Amniotic stem cell (primary cell): Measurements from ENCODE around the gene CYREN.
"Not testable (repeated sequence)": the region's sequence is repeated elsewhere in the genome, so short reads cannot be mapped to it uniquely, and the experiment has no call there.

Experiments
- DNase-seq: peaks from one replicate; lab custom pipeline; 2025; lab: John Stamatoyannopoulos, UW

Gene CYREN

DNA sequence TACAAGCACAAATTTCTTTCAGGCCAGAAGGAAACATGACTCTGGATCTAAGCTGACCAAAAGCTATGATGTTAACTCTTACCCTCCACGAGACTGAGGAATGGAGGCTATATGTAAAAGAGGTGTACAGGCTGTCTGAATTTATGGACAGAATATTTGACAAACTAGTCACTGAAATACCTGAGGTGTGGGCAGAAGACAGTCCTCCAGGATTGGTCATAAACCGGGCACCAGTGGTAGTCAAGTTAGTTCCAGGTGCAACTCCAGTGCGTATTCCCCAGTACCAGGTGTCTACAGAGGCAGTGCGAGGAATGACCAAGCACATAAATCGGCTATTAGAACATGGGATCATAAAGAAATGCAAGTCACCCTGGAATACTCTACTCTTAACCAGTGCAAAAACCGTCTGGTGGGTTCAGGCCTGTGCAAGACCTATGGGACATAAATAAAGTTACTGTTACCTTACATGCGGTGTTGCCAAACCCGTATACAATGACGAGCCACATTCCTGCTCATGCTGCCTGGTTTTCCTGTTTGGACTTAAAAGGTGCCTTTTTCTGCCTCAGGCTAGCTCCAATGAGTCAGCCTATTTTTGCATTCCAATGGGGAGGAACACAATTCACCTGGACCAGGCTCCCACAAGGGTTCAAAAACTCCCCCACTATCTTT, 6.7 kb upstream of the CYREN start:
- no peak for DNase-seq

DNA sequence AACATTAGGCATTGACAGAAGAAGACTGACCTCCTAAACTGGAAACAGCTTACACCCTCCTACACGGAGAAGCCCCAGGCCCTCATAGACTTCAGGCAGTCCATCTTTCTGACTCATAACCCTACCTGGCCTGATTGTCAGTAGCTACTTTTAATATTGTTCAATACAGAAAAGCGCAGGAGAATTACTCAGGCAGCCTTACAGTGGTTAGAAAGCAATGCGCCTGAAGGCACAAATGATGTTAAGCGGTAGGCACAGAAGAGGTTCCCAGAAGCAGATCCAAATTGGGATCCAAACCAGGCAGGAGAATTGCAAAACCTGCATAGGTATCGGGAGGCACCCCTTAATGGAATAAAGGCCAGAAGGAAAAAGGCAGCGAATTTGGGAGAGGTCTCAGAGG, 5.4 kb upstream of the CYREN start:
- DNase-seq = no peak

DNA sequence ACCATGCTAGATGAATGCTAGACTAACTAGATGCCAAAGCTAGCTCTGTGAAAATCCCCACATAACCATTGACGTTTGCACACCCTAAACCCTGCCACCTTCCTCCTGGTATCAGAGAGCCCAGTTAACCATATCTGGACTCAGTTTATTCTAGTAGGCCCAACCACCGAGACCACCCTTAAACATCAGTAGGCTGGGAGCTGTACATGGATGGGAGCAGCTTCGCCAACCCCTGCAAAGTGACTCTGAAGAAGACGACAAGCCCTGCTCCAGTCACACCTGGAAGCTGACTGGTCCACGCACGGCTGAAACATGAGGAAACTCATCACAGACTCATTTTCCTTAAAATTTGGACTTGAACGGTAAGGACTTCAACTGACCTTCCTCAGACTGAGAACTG, 4.4 kb upstream of the CYREN start:
- DNase-seq = no peak

DNA sequence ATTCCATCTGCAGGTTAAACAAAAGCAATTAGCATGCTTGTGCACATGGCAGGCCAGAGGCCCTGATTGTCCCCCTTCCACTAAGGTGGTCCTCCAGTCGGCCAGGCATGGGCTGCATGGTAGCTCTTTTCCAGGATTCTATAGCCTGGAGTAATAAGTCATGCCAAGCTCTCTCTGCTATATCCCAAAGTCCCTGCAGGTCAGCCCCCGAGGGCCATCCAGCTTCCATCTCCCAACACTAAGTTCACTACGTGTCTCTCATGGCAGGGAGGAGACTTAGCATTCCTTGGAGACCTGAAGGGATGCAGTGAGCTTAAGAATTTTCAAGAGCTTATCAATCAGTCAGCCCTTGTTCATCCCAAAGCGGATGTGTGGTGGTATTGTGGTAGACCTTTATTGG, 3.4 kb upstream of the CYREN start:
- DNase-seq = not testable (repeated sequence)

- not testable (repeated sequence) for DNase-seq
Measured at GRCh38 chr7:135171581-135172291, 1.2 kb upstream of the CYREN start.

DNA sequence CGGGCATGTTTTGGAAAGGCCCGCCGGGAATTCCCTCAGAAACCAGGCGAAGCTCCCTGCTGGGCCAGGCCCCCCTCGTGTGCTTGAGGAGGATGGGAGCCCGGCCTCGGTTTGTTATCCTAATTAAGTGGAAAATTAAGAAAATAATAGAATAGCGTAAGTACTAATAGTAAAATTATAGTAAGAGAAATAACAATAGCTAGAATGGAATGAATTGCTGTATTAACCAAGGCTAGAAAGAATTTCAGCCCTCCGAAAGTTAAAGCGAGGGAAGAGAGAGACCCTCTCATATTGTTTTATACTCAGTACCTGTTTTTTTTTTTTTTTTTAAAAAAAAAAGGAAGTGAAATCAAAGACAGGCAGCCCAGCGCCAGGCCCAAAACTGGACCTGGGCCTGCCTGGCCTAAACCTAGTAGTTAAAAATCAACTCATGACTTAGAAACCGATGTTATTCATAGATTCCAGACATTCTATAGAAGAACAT, 533 bp upstream of the CYREN start:
- DNase-seq = not testable (repeated sequence)

DNA sequence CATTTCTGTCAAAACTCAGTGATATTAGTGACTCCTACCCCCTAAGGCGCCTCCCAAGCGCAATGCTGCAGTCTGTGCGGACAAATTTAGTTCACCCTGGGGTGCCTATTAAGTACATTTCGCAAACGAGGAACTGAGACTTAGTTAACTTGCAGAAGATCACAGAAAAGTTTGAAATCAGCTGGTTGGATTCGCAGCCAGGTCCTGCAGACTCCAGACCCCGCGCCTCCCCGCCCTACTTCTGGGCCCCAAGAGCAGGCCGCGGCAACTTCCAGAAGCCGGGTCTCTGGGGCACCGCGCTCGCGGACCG, 588 bp downstream of the CYREN start:
- DNase-seq = no peak

- DNase-seq = no peak
Measured at GRCh38 chr7:135169141-135169963, 1.2 kb downstream of the CYREN start.

DNA sequence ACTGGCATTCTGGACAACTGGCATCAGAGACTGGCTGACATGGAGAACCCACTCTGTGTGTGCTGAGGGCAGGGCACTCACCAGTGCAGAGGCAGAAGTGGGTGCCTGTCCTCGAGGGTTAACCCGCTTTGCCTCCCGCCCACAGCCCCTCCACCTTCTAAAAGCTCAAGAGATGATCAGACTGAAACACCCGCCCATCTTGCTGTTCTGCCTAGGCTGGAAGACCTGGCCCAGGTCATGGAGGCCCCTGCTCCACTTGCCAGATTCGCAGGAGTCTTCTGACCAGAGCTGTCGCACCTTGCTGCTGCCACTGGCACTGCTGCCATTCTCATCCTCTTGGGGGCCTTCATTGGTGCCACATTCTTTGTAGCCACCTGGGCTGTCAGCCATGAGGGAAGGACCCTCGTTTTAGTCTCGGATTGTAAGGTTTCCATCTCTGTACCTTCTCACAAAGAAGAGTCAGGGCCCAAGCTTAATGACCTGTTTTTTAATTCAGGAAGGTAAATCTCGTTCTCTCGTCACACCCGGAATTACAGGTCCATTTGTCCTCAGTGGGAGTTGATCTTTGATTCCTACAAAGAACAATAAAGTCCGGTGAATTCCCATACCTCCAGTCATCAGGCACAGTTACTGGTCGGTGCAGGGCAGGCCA, 1.9 kb downstream of the CYREN start:
- no peak for DNase-seq

GRCh38 chr7:135168001-135168400, 2.5 kb downstream of the CYREN start:
- no peak for DNase-seq

DNA sequence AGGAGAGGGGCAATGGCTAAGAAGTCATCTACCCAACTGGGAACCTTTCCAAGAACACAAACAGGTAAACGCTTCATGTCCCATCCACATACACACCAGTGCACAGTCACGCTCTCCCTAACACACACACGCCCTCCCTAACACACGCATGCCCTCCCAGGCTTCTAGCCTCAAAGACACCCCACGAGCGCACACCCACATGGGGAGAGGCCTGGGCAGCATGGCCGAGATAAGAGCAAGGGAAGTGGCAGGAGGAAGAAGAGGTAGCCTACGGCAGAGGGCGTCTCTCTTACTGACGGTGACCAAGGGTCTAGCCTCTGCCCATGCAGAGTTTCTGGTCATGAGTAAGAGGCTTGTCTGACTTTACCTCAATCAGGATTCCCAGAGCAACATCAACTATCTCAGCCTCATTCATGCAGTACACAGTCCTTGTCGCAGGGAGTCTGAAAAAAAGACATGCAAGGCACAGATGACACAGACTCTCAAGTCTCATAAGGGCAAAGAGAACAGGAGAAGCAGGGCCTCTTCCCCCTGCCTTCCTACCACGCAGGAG, 3.1 kb downstream of the CYREN start:
- DNase-seq = no peak

DNA sequence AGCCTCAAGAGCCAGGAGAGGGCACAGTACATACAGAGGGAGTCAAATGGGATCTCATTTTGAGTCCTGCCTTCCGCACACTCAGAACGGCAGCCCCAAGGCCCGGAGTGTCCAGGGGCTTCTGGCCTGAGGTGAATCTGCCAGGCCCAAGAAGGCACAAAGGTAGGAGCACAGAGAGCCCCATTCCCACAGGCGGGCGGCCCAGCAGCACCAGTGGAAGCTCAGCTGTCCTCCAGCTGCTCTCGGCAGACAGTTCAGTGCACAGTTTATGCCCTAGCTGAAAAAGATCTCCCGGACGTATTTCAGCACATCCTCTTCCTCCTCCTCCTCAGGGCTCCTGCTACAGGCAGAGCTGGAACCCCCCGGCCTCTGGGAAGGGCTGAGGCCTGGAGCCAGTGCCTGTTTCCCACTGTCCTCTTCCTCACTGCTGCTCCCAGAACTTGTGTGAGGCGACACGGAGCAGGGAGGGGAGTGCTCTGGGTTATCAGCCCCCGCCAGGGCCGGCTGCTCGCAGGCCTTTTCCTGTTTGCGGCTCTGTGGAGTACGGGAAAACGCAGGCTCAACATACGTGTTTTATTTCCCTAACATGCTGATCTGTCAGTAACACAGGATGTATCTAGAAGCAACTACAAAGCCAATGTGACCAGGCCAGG, 4.0 kb downstream of the CYREN start:
- DNase-seq = no peak

- no peak for DNase-seq
Measured at GRCh38 chr7:135165862-135166261, 4.6 kb downstream of the CYREN start.

DNA sequence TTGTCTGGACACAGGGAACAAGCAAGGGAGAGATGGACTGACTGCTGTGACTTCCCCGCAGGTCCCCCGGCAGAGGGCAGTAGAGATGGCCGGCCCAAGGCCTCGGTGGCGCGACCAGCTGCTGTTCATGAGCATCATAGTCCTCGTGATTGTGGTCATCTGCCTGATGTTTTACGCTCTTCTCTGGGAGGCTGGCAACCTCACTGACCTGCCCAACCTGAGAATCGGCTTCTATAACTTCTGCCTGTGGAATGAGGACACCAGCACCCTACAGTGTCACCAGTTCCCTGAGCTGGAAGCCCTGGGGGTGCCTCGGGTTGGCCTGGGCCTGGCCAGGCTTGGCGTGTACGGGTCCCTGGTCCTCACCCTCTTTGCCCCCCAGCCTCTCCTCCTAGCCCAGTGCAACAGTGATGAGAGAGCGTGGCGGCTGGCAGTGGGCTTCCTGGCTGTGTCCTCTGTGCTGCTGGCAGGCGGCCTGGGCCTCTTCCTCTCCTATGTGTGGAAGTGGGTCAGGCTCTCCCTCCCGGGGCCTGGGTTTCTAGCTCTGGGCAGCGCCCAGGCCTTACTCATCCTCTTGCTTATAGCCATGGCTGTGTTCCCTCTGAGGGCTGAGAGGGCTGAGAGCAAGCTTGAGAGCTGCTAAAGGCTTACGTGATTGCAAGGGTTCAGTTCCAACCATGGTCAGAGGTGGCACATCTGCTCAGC, 6.0 kb downstream of the CYREN start:
- DNase-seq = no peak

- no peak for DNase-seq
Measured at GRCh38 chr7:135162382-135163001, 8.0 kb downstream of the CYREN start.

DNA sequence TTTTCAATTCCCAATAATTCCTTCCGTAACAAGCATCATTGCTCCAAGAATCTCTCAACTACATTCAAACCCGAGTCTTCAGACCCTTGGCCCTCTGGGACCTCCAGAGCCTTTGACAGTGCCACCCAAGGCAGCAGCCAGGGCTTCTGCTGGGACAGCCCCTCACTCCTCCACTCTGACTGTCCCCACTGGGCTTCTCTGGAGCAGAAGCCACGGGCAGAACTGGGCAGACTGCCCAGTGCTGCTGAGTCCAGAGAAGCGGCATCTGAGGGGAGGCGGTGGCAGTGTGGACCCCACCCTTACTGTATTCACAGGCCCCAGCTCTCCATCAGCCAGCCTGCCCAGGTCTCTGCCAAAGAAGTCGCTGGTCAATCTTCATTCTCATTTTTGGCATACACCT, 8.8 kb downstream of the CYREN start:
- no peak for DNase-seq

DNA sequence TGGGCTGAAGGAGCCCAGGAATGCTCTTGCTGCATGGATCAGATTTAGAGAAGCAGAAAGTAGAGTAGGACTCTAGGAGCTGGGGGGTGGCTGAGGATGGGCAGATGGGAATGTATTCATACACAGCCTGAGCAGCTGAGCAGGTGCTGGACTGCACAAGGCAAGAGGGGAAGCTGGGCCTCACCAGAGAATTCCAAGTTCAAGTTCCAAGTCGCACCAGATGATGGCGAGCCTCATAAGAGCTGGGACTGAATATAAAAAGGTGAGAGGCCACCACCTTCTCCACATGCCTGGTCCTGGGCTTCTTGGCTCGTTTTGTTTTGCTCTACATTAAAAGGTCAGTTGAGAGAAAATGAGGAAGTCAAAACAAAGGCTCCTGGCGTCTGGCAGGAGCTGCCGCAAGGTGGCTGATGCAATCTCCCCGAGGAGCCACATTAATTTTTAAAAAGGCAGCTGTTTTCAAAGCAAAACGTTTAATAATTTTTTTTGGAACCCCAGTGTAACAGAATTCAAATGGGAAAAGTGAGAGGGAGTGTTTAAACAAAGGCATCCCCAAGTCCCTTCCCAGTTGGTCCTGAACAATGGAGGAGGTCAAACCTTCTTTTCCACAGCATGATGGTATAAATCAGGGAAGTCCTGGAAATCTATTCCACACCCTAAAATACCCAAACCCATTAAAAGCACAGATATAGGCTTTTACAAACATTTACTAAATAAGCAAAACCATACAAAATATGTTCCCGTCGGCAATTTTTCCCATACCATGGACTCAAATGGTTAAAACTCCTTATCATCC, 9.5 kb downstream of the CYREN start:
- DNase-seq = no peak

DNA sequence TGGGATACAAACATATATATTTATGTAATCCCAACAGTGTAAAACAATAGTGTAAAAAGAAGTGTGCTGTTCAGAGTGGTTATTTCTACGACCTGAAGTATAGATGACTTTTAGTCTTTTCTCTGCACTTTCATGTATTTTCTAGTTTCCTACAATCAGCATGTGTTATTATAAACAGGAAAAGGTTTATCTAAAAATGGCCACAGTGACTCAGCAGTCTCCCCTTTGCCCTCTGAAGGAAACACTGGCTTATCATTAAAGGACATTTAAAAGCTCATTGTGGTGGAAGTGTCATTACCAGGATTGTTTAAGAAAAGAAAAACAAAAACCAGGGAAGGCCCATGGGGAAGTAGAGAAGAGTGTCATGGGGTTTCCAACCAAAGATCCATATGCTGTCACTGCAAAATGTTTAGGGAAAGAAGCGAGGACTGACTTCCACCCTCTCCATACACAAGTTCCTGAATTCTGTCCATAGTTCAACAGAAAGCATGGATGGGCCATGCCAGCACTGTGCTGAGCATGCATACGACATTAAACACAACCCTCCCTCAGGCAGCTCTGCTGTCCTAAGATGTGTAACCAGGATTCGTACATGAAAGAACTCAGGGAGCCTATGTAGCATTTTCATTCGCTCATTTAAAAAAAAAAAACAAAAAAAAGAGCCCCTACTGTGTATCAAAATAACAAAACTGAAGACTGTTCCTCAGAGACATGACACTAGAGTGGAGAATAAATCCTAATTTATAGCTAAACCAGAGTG, 10.2 kb downstream of the CYREN start:
- DNase-seq = no peak
